Brain pericyte (primary cell): ENCODE results near the gene SEL1L3.

Source experiments
- DNase-seq: peaks from one replicate; pipeline ENCODE4 v3.0.0-alpha.2; 2012; ENCODE audit warnings: low read depth, low spot score

The SEL1L3 gene

GRCh38 chr4:25856756-25857155 is 6.0 kb downstream of the SEL1L3 start:
- no peak for DNase-seq

DNA sequence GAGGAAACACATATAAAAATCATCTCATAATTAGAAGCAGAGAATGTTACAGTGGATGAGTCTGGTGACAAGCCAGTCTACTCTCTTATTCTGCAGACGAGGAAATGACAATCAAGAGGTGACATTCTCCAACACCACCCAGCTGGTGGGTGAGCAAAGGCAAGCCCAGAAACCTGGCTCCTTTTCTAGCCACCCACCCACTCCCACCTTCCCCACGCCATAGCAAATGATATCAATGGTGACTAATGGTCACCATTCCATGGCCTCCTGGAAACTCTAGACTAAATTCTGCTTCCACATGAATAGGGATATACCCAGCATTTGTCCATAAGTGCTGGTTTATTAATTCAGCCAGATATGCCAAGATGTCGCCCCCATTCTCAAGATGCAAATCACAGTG is 10.7 kb downstream of the SEL1L3 start:
- DNase-seq = no peak

GRCh38 chr4:25847329-25847728 is 15.5 kb downstream of the SEL1L3 start:
- no peak for DNase-seq

GRCh38 chr4:25845841-25846653 is 16.7 kb downstream of the SEL1L3 start:
- no peak for DNase-seq

DNA sequence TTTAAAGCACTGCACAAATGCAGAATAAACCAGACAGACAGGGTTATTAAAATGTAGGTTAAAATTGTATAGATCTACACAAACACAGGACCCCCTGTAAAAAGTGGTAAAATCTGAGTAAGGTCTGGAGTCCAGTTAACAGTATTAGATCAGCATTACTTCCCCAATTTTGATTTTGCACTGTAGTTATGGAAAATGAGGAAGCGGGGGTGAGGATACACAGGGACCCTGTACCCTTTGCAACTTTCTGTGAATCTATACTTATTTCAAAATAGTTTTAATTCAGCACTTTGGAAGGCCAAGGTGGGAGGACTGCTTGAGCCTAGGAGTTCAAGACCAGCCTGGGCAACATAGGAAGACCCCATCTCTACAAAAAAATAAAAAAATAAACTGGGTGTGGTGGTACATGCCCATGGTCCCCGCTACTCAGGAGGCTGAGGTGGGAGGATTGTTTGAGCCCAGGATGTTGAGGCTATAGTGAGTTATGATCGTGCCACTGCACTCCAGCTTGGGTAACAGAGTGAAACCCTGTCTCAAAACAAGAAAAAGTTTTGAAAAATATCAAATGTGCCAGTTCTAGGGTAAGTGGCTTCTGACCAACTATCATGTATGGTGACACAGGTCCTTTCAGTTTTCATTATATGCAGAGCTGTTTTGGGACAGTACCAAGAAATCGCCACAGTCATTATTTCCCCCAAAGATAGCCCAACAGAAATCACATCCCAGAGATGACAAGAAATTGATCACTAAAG is 17.7 kb downstream of the SEL1L3 start:
- DNase-seq = no peak

GRCh38 chr4:25843340-25844097 is 19.3 kb downstream of the SEL1L3 start:
- no peak for DNase-seq

DNA sequence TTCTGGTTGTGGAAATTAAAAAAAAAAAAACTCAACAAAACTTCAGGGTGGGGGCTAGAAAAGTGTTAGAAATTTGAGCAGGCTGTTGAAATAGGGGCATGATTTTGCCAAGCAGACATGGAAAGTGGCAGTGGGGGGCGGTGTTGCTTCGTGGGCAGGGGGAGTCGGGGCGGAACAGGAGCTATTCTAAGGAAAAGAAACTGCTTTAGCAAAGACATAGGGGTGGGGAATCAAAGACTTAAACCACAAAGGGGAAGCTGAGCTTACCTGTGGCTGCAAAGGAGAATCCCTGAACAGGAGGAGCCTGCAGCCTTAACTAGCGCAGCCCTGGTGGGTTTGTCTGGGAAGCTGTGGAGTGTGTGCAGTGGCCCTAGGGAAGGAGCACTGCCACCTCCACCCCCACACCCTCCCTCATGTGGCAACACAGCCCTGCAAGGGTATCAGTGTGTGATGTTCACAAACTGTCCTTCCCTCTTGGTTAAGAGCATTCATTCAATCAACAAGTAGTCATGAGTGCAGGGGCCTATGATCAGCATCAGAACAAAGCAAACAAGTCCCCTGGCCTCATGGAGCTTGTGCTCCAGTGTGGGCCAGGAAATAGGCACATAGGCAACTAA is 20.5 kb downstream of the SEL1L3 start:
- DNase-seq = no peak

GRCh38 chr4:25839687-25840086 is 23.1 kb downstream of the SEL1L3 start:
- no peak for DNase-seq

DNA sequence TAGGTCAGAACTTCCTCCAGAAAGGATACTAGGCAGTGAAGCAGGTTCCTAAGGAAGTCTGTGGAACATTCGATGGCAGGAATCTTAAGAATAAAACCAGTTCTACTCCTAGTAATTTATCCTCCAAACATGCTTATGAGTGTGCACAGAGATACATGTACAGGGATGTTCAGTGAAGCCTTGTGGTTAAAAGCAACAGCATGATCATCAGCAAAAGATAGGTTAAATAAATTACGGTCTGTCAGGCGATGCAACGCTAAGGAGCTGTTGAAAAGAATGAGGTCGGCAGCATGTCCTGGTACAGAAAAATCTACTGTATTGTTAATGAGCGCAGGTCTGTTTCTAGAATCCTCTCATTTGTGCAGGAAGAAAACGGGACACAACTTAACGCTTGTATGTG is 23.6 kb downstream of the SEL1L3 start:
- no peak for DNase-seq

DNA sequence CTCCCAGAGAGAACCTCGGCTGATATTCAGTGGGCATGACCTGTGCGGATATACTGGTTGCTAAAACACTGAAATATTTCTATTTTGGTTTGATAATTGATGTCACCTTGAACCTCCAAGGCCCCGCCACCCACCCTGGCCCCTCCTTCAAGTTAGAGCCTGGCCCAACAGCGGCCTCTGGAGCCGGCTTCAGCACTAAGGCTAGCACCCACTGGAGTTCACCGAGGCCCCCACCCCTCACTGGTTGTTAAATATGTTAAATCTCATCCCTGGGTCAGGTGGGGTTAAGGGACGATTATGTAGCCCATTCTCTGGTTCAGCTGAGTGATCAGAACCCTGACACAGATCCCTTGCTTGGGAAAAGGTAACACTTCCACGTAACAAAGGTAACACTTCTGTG is 24.3 kb downstream of the SEL1L3 start:
- no peak for DNase-seq

DNA sequence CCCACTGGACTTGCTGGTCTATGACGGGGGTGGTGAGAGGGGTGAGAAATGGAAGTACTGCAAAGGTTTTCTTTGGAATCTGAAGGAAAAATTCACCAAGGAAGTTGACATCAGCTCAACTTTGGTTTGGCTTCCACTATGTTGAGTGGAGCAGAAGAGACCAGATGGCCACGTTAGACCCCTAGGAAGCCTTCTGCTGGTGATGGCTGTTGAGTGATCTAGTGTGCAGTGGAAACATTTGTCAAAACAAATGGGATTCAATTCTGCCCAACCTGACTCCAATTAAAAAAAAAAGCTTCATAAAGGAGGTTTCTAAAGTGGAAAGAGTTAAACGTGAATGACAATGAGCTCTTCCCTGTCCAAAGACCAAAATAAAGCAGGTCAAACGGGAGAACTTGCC is 25.7 kb downstream of the SEL1L3 start:
- DNase-seq = no peak

GRCh38 chr4:25835384-25835783 is 27.4 kb downstream of the SEL1L3 start:
- no peak for DNase-seq

DNA sequence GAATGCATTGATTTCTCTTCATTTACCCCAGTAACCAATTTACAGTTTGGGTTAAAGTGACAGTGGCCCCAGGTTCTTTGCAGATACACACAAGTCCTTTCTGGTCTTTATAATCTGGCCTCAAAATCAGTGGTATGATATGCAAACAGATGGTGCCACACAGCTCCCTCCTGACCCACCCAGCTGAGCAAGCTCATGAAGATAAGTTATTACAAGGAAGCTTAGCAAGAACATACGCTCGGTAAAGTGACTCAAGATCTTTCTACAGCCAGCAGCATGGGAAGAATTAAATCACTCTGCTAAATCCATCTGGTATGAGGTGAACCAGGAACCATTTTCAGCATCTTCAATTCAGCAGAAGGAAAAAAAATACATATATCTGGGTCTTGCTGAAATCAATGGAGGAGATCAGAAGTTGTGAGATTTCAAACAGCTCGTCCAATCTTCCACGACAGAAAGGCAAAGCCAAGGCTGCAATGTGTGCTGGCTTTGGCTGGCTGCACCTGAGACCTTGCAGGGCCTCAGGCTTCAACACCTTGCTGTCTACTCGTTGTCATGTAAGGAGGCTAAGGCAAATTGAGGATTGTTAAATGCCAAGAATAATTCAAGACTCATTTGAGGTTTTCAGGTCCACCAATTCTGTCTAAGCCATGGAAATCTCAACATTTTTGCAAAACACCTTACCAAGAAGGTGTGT is 28.2 kb downstream of the SEL1L3 start:
- DNase-seq = no peak

DNA sequence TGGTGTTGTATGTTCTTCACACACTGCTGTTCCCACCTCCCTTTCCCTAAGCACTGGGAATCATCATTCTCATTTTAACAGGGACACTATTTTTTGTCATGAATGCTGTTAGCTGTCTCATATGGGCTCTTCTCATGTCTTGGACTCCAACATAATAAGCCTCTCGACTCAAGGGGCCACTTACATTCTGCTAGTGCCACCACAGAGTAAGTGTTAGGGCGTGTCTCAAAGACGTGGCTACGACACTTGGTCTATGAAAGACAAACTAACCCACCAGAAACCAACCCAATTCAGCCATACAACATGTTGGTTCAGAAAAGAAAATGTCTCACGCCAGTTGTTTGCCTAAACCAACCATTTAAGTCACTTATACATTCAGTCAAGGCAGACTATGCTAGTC is 32.2 kb downstream of the SEL1L3 start:
- DNase-seq = no peak

- no peak for DNase-seq
These were observed 34.9 kb downstream of the SEL1L3 start for GRCh38 chr4:25827897-25828296.

- DNase-seq = no peak
These were observed 35.4 kb downstream of the SEL1L3 start for GRCh38 chr4:25827373-25827772.

- no peak for DNase-seq
These were observed 36.6 kb downstream of the SEL1L3 start for GRCh38 chr4:25826074-25826752.

- DNase-seq = no peak
These were observed 39.2 kb downstream of the SEL1L3 start for GRCh38 chr4:25823632-25824031.

DNA sequence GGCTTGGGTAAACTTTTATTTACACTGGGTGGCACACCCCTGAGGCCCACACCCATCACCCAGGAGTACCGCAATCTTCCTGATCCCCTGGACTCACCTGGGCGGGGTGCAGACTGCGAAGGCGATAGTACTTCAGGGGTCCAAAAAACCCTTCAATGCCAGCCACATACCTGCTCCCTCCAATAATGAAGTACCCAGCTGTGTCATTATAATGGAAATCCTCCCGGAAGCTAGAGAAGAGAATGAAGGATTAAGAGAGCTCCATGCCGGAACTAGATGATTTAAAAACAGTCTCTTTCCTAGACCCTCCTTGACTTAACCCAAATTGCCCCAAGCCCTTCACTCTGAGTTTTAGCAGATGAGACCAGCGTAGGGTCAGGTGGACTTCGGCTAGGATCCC is 40.9 kb downstream of the SEL1L3 start:
- no peak for DNase-seq

DNA sequence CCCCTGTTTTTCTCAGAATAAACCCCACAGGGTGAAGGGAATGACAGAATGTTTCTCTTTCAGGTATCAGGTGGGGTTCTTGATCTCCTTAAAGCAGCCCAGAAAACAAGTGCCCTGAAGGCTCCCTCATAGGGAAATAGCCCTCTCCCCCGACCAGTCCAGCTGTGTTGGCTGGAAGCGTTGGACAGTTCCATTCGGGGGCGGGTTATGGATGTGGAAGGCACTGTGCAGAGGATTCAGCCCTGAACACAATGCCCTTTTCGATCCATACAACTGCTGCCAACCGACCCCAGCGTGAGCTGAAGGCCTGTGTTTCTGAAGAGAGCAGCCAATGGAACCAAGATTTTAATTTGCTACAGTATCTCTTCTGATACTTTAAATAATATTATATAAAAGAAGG is 41.5 kb downstream of the SEL1L3 start:
- DNase-seq = no peak

- no peak for DNase-seq
These were observed 43.9 kb downstream of the SEL1L3 start for GRCh38 chr4:25818876-25819275.
